Measurements from ENCODE around the gene RTN4R.
"Not testable (repeated sequence)": the region's sequence is repeated elsewhere in the genome, so short reads cannot be mapped to it uniquely, and the experiment has no call there.

Gene RTN4R

DNA sequence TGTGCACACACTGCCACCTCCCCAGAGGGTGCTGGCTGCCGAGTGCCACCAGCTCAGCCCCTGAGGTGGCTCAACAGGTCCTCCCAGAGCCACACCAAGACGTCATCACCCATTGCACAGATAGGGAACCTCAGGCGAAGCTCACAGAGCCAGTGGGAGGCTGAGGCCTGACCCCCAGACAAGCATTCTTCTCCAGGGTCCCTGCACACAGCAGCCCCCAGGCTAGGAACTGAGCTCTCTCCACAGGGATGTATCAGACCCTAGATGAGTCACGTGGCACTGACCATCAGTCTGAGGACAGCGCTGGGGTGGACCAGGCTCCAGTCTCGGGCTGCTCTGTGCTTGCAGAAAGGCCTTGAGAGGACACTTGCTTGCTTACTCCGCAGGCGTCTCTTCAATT is 1.6 kb upstream of the RTN4R start:
- DNase-seq: not testable (repeated sequence)

- not testable (repeated sequence) for DNase-seq
Observed at GRCh38 chr22:20269201-20269600, 1.1 kb upstream of the RTN4R start.

- no peak for DNase-seq
Observed at GRCh38 chr22:20267441-20268278, 458 bp downstream of the RTN4R start.

- not testable (repeated sequence) for DNase-seq
Observed at GRCh38 chr22:20266667-20267440, 1.3 kb downstream of the RTN4R start.

GRCh38 chr22:20265772-20266666 is 2.1 kb downstream of the RTN4R start:
- not testable (repeated sequence) for DNase-seq

GRCh38 chr22:20264614-20265452 is 3.3 kb downstream of the RTN4R start:
- DNase-seq: no peak

DNA sequence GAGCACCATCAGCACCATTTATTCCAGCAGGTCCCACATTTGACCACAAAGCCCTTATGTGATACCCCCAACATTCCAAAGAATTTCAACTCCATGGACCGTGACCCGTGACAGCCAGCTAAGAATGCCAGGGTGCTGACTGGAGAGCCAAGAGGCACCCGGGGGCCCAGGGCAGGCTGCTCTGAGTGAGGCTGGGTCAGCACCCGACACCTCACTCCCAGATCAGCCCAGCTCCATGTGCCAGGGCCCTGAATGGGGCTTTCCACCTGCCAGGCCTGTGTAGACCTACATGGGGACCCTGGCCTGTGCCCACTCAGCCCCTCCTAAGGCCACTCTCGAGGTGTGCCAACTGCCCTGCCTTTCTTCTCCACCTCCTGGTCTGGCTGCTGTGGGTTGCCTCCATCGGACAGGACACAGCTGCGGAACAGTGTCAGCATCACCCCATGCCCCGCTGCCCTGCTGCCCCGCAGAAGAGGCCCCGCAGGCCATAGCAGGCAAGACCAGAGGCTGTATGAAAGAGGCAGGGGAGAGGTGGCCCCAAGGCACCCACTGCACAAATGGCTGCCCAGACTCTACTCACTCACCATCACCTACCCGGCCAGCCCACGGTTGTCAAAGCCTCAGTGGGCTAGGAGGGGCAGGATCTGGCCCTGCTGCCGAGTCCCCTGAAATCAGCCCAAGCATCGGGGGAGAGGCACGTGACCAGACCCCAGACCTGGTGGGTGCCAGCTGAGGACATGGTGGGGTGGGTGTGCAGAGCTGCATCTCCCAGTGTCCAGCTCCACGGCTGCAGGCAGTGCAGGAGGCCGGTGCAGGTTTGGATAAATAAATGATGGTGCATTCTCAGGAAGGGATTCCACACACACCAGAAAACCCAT is 4.5 kb downstream of the RTN4R start:
- DNase-seq: not testable (repeated sequence)

- no peak for DNase-seq
Observed at GRCh38 chr22:20262582-20263147, 5.5 kb downstream of the RTN4R start.

- no peak for DNase-seq
Observed at GRCh38 chr22:20261848-20262581, 6.1 kb downstream of the RTN4R start.

DNA sequence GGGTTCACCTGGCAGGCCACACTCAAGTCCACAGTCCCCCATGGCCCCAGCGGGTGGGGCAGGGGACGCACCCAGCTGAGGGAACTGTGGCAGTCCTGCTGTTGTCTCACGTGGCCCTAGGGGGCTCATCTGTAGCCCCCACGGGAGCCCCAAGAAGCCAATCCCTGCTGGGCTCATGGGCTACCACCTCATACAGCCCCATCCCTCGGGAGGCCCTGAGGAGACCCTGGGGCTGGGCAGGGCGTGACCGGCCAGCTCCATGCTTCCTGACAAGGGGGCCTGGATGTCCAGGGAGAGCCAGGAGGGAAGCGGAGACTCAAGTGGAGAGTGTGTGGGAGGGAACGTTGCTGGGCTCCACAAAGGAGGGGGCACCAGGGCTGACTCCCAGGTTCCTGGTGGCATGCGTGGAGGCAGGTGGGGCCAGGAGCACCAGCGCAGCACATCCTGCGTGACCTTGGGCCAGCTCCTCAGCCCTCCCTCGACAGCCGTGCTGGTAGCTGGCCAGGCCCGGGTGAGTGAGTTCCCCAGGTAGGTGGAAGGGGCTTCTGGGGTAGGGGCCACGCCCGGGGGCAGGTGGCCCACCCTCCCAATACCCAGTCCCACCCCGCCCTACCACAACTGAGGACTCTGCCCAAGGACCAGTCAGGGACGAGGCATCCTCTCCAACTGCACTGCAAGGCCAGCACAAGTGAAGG is 7.9 kb downstream of the RTN4R start:
- DNase-seq: no peak

GRCh38 chr22:20259327-20259688 is 8.8 kb downstream of the RTN4R start:
- no peak for DNase-seq

GRCh38 chr22:20258584-20259326 is 9.4 kb downstream of the RTN4R start:
- peak; percentile 16 for DNase-seq

- no peak for DNase-seq
Observed at GRCh38 chr22:20258021-20258299, 10.2 kb downstream of the RTN4R start.

DNA sequence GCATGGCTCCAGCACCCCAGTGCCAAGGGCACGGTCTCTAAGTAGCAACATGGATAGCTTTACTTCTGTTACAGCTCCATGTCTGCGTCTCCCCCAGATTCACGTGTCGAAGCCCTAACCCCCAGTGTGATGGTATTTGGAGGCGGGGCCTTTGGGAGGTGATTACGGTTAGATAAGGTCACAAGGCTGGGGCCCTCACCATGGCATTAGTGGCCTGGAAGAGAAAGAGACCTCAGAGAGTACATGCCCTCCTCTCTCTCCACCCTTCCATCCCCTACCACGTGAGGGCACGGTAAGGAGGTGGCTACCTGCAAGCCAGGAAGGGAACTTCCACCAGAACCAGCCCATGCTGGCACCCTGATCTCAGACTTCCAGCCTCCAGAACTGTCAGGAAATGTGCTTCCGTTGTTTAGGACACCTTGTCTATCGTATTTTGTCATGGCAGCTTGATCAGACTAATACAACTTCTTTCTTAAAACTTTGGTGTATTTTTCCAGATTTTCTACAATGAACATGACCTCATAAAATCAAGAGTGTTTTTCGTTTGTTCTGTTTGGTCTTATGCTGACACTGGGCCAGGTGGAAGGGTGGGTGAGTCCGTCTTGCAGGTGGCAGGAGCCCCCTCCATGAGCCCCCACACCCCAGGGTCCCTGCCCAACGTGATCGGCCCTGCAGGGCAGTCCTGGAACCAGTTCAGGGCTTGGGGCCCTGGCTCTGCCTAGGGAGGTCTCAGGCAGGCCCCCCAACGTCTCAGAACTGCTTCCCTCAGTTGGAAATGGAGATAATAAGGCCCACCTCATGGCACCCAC is 10.7 kb downstream of the RTN4R start:
- no peak for DNase-seq

- no peak for DNase-seq
Observed at GRCh38 chr22:20256551-20257211, 11.4 kb downstream of the RTN4R start.

DNA sequence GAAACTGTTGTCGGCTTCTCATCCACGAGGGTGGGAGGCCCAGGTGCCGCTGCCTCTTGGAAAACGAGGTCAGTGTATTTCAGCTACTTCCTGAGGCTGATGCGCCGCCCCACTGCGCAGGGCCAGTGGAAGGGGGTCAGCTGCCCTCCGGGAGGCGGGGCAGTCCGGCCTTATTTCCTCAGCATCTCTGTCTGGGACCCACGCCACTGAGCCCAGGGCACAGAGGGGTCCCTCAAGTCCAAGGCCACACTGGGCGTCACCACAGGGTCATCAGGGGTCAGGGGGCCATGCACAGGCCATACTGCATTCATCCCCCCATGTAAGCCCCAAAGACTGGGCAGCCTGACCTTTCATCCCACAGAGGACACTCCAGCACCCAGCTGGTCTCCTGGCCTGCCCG is 12.1 kb downstream of the RTN4R start:
- DNase-seq: no peak
